Midbrain (tissue), 1 donor: Measurements from ENCODE around the gene E2F4.

Source experiments
- DNase-seq: peaks from one replicate; lab custom pipeline; 2025; lab: John Stamatoyannopoulos, UW

Gene E2F4

GRCh38 chr16:67190448-67191399 is 1.2 kb upstream of the E2F4 start:
- DNase-seq: no peak

DNA sequence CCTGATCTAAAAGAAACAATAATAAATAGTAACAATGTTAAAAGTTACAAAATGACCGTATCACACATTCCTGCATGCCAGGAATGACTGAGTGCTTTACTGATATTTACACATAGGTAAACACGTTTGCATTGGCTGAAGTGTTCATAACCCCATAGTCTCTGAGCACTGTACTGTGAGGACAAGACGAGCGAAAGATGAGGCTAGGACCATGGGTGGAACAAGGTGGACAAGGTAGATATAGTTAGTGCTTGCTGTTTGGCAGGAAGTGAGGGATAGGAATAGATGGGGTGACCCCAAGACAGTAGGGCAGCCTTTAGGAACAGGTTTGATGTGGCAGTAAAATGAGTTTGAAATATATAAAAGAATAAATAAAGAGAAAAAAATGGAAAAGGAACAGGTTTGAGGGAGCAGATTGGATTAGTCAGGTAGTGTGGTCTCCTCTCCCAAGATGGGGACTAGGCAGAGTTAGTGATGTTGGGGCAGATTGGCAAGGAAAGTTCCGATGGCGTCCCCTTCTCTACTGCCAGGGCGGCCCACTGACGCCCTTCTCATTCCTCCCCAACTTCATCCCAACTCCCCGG is 452 bp upstream of the E2F4 start:
- DNase-seq: no peak

DNA sequence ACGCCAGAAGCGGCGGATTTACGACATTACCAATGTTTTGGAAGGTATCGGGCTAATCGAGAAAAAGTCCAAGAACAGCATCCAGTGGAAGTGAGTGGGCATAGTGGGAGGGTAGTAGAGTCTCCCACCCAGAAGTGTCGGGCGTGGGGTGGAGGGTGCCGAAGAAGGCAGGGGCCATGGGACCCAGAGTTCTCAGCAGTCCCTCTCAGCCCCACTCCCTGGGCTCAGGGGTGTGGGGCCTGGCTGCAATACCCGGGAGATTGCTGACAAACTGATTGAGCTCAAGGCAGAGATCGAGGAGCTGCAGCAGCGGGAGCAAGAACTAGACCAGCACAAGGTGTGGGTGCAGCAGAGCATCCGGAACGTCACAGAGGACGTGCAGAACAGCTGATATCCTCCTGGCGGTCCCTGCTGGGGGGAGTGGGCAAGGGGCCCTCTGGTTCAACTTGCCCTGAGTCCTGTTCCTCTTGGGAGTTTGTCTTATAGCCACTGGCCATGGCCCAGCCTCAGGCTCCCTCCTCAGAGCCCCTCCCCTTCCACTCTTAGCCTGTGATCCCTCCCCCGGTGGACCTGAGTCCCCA is 916 bp downstream of the E2F4 start:
- no peak for DNase-seq

GRCh38 chr16:67193536-67193935 is 1.6 kb downstream of the E2F4 start:
- DNase-seq: no peak

- DNase-seq: no peak
Observed at GRCh38 chr16:67194260-67194659, 2.3 kb downstream of the E2F4 start.

- no peak for DNase-seq
Observed at GRCh38 chr16:67195676-67196075, 3.7 kb downstream of the E2F4 start.

DNA sequence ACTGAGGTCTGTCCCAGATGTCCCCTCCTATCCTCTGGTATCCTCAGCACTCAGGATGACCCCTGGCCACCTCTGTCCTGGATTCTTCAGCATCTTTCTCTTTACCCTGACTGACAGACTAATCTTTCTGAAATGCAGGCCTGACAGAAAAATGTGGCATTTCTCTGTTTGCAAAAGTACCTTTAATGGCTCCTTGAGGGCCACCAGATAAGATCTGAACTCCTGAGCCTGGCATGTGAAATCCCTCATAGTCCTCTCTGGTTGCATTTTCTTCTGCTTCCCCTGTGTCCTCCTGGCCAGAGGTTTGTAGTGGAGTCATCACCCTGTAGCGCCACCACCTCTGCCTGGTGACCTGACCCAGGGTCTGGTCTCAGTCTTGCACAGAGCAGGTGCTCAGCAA is 4.9 kb downstream of the E2F4 start:
- DNase-seq: no peak

DNA sequence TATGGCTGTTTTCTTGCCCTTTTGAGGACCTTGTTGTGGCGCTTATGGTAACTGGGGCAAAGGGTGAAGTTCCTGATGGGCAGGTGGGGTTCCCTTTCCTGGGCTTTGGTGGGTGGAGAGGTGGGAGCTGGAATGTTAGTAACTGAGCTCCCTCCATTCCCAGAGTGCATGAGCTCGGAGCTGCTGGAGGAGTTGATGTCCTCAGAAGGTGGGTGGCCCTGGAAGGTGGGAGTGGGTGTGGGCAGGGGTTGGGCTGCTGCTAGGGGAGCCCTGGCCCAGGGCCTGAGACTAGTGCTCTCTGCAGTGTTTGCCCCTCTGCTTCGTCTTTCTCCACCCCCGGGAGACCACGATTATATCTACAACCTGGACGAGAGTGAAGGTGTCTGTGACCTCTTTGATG is 5.7 kb downstream of the E2F4 start:
- no peak for DNase-seq

GRCh38 chr16:67198238-67198734 is 6.3 kb downstream of the E2F4 start:
- DNase-seq: peak; percentile 49

GRCh38 chr16:67199011-67199807 is 7.3 kb downstream of the E2F4 start, which contains the start of gene ELMO3:
Gene ELMO3, plus strand, starts transcription at chr16:67199131. Its CDS starts 196 bp downstream, at chr16:67199327.
- no peak for DNase-seq

DNA sequence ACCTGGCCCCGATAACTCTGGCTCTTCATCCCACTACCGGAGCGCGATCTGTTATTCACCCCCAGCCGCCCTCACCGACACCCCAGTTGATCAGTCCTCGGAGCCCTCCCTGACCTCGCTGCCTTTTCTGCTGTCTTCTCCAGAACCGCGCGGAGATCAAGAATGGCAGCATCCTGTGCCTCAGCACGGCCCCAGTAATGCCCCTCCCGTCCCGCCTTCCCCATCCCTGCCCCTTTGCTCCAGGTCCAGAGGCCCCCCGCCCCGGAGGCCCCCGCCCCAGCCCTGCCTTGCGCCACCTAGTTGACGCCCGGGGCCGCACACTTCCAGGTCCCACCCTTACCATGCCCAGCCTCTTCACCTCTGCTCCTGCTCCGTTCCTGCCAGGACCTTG is 7.8 kb downstream of the E2F4 start:
- DNase-seq: no peak

DNA sequence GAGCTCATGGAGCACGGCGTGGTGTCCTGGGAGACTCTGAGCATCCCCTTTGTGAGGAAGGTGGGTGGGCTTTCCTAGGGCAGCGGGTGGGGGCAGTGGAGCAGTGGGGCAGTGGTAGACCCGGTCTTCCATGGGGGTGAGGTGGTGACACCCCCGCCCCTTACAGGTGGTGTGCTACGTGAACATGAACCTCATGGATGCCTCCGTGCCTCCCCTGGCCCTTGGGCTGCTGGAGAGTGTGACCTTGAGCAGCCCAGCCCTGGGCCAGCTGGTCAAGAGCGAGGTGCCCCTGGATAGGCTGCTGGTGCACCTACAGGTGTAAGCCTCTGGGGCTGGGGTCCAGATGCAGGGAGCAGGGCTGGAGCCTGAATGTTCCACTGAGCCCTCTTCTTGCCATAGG is 8.5 kb downstream of the E2F4 start:
- DNase-seq: no peak

- DNase-seq: no peak
Observed at GRCh38 chr16:67201411-67202345, 9.7 kb downstream of the E2F4 start.

GRCh38 chr16:67202426-67202825 is 10.5 kb downstream of the E2F4 start:
- no peak for DNase-seq

DNA sequence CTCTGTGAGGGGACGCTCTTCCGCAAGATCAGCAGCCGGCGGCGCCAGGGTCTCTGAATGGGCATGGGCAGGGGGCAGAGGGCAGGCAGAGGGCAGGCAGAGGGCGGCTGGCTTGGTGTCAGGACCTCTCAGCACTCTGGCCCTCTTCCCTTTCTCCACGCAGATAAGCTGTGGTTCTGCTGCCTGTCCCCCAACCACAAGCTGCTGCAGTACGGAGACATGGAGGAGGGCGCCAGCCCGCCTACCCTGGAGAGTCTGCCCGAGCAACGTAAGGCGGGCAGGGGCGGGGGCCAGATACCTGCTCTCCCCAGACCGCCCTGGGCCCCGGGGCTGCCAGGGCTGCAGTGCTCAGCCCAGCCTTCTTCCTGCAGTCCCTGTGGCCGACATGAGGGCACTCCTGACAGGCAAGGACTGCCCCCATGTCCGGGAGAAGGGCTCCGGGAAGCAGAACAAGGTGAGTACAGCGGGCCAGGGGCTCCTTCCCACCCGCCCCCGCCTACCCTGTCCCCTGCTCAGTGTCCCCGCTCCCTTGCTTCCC is 11.1 kb downstream of the E2F4 start:
- no peak for DNase-seq

GRCh38 chr16:67204076-67204475 is 12.1 kb downstream of the E2F4 start:
- DNase-seq: no peak

- DNase-seq: no peak
Observed at GRCh38 chr16:67206129-67206837, 14.3 kb downstream of the E2F4 start.

GRCh38 chr16:67206838-67207248 is 14.9 kb downstream of the E2F4 start:
- no peak for DNase-seq

DNA sequence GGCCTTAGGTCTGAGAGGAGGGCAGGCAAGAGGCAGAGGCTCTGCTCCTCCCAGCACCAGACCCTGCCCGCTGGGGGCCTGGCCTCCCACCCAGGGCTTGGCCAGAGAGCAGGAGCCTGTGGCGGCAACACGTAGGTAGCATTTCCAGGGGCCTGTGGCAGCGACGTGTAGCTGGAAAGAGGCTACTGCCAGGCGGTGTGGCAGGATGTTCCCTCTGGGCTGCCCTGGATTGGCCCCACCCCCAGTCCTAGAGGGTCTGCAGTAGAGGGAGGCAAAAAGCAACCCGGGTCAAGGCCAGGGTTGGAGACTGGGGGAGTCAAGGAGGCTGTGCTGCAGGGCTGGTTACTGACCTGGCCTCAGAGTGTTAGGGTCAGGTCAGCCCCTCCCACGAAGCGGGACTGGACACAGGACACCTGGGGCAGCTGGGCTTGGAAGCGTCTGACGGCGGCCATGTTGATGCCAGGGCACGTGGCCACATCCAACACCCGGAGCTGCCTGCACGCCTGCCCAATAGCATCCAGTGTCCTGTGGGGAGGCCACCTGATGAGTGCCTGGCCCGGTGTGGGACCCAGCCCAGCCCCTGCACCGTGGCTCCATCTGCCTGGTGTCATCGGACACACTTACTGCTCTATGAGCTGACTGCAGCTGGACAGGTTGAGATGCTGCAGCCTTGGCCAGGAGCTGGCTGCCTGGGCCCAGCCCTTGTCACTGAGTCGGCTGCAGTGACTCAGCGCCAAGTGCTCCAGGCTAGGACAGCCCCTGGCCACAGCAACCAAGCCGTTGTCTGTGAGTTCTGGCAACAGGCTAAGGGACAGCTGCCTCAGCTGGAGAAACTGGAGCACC is 15.5 kb downstream of the E2F4 start:
- no peak for DNase-seq
